HL-60/S4 treated with retinoic acid at 250 ng/mL for 4 days and 3 days (cell line): ENCODE measurements around the gene UBR4.

ENCODE experiments used
- in situ Hi-C: fragments of 300-500 bp; cut with MboI; formaldehyde crosslinking; loops from 2 replicates; pipeline ENCODE4 v1.7.0; 2022; ENCODE audit warnings: low sequenced_read_pairs

UBR4 gene

GRCh38 chr1:19059773-19060172 lies 150.3 kb downstream of the UBR4 start:
- in situ Hi-C loops: no loop called here

- in situ Hi-C loops: no loop called here
These were observed 151.6 kb downstream of the UBR4 start for GRCh38 chr1:19058476-19058797.

GRCh38 chr1:19057784-19058475 lies 152.1 kb downstream of the UBR4 start:
- in situ Hi-C loops: no loop called here

DNA sequence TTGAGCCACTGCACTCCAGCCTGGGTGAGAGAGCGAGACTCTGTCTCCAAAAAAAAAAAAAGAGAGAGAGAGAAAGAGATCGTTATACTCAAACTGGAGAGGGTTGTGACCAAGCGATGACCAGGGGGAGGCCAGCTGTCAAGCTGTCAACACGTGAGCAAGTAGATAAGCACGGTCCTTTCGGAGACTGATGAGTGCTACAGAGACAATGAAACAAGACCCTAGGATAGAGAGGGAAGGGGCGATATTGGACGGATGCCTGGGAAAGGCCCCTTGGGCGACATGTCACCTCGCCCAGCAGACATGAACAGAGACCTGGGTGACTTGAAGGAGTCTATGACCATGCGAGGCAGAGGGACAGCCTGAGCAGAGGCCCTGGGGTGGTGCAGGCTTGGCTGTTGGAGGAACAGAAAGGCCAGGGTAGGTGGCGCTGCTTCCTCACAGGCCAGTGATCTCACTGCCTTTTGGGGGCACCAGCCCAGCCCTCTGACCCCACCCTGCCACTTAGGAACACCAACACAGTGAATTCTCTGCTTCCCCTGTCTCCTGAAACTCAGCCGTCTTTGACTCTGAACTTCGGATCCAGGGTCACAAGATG lies 152.8 kb downstream of the UBR4 start:
- in situ Hi-C loops: no loop called here

DNA sequence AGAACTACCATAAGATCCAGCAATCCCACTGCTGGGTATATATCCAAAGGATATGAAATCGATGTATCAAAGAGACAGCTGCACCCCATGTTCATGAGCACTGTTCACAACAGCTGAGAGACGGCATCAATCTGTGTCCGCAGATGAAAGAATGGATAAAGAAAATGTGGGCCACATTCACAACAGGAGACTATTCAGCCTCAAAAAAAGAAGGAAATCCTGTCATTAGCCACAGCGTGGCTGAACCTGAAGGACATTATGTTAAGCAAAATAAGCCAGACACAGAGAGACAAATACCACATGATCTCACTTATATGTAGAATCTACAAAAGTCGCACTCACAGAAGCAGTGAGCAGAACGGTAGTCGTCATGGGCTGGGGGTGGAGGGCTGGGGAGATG lies 154.4 kb downstream of the UBR4 start:
- in situ Hi-C loops: no loop called here

GRCh38 chr1:19055001-19055400 lies 155.1 kb downstream of the UBR4 start:
- in situ Hi-C loops: no loop called here

DNA sequence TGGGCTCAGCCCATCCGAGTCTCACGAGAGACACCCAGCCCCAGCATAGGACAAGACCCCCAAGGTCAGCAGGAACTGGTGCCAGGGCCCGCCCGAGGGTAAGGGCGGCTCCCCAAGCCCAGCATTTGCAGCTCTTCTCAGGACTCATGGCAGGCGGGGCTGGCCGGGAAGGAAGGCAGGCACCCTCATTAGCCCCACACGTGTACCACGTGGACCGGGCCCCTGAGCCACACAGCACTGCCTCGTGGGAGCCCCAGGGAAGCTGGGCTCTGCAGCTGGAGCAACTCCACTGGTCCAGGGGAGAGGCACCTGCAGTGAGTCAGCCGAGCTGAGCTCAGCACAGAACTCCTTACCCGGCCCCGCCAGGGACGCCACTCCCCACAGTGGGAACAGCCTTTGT lies 155.8 kb downstream of the UBR4 start:
- in situ Hi-C loops: no loop called here

GRCh38 chr1:19053486-19053885 lies 156.6 kb downstream of the UBR4 start:
- in situ Hi-C loops: no loop called here

DNA sequence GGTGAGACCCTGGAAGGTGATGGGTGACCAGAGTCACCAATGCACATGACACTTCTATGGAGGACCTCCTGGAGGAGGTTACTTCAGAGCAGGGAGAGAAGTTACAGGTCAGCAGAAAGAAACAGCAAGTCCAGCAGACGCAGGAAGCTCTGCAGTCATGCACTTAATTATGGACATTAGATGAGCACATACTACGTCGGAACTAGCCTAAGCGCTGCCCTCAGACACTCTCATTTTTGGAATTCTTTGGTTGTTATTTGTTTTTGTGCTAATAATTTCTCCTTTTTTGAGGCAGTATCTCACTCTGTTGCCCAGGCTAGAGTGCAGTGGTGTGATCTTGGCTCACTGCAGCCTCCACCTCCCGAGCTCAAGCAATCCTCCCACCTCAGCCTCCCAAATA lies 160.3 kb downstream of the UBR4 start:
- in situ Hi-C loops: no loop called here

- in situ Hi-C loops: no loop called here
These were observed 160.8 kb downstream of the UBR4 start for GRCh38 chr1:19049128-19049768.

GRCh38 chr1:19046972-19047731 lies 162.9 kb downstream of the UBR4 start:
- in situ Hi-C loops: no loop called here

DNA sequence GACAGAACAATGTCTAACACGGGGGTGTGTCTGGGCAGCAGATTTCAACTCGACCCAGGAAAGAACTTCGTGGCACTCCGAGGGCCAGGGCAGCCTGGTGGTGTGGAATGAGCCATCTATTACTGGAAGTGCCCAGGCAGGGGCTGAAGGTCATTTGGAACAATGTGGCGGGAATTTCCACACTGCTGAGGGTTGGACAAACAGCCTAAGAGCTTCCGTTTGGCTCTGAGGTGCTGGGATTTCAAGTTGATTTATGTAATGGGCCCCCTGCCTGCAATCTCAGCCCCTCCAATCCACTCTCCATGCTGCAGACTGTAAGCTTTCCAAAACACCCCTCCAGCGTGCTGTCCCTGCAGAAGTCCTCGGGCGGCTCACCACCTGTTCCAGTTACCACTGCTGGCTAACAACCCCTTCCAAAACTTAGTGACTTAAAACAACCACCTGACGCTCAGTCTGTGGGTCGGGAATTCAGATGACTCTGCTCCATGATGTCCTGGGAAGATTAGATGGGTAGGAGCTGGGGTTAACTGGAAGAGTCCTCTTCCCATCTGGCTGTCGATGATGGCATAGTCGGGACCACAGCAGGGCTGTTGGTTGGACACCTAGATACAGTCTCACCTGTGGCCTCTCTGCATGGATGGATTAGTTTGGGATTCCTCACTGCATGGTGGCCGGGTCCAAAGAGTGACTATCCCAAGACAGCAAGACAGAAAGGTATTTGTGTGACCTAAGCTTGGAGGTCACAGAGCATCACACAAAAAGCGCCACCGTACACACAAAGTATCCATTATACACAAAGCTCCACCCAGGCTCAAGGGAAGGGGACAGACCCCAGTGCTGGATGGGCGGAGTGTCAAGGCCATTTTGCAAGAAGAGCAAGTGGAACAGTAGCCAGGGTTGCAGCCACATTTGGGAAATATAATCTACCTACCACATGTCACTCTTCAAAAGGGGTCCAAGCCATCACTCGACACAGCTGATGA lies 163.9 kb downstream of the UBR4 start:
- in situ Hi-C loops: no loop called here

DNA sequence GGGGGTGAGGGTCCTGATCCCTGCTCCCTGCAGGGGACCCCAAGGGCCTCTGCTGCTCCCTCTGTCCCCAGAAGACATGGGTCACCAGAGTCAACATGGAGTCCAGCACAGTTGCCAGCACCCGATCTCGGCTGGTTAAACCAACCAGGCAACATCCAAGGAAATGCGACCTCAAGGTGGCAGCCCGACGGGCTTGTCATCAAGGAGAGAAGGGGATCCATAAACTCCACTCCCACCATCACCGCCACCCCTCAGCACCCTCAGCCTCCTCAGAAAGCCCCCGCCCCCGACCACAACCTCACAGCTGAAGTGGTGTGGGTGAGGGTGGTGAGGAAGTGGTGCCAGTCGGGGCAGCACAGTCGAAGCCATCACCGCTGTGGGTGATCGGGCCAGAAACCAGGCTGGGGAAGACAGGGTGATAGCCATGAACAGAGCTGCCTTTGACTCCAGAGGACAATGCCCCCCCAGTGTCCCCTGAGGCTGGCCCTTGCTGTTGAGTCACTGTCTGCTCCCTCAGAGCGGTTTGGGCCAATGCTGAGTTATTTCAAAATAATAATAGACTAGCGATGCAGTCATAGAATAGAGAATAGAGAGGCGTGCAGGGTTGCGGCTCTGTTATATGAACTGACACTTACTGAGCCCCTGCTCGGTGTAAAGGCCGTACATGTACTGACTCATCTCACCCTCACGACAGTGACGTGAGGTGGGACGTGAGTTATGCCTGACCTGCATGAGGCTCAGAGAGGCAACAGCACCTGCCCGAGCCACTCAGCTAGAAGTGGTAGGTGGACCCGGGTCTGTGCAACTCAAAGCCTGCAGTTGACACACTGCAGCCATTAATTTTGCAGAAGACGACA lies 164.9 kb downstream of the UBR4 start:
- in situ Hi-C loops: no loop called here

DNA sequence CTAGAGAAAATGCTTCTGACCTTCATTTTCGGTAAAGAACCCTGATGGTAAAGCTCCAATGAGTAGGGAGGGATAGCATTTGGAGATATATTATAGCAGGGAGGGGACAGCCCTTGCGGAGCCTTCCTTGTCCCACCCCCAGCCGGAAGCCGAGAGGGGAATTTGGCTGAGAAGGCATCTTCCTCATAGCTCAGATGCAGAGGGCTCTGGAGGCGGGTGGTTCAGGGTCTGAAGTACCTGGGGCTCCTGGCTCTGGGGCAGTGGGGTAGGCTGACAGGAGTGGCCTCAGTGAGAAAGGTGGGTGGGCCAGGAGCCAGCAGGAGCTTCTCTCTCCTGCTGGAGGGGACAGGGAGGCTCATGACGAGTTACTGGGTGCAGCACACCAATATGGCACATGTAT lies 165.6 kb downstream of the UBR4 start:
- in situ Hi-C loops: no loop called here

DNA sequence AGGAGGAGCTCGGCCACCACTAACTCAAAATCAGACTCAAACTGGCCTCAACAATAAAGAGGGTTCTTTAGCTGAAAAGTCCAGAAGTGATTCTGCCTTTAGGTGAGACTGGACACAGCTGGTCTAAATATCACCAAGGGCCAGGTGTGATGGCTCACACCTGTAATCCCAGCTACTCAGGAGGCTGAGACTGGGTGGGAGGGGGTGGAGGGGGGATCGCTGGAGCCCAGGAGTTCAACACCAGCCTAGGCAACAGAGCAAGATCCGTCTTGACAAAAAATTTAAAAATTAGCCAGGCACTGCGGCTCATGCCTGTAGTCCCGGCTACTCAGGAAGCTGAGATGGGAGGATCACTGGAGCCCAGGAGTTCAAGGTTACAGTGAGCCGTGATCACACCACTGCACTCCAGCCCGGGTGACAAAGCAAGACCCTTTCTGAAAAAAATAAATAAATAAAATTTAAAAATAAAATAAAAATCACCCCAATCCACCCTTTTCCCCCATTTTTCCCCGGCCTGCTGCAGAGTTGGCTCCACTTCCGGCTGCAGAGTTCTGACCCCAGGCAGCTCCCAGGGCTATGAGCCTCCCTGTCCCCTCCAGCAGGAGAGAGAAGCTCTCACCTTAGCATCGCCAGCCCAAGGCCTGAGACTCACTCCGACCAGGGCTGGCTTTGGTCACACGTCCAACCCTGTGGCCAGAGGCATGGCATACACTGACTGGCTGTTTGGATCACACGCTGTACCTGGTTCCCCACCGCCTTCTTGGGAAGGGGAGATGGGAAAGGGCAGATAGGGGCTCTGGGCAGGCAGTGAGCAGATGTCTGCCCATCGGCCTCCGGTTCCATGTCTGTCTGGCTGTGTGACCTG lies 166.3 kb downstream of the UBR4 start:
- in situ Hi-C loops: no loop called here

GRCh38 chr1:19042675-19043578 lies 167.1 kb downstream of the UBR4 start:
- in situ Hi-C loops: no loop called here

GRCh38 chr1:19040010-19040680 lies 169.9 kb downstream of the UBR4 start:
- in situ Hi-C loops: no loop called here
